GM12878 (cell line): Measurements from ENCODE around the gene CD38.

Source experiments
- ASH2L ChIP-seq: fragments of 300-600, 200-600 bp; sonication (generic); IDR thresholded peaks from 2 replicates; pipeline ENCODE4 v1.6.1; 2017; ENCODE audit warnings: low read depth, mild to moderate bottlenecking, borderline replicate concordance
- CBX3 ChIP-seq: fragments of 200-600 bp; sonication (generic); IDR thresholded peaks from 2 replicates; pipeline ENCODE4 v1.6.1; 2016; ENCODE audit warnings: low read depth, borderline replicate concordance
- CEBPB ChIP-seq, 2 experiments: fragments of 150-350 bp in 1 of 2; IDR thresholded peaks; 2 replicates each; pipeline ENCODE4 v1.6.1; 2012 to 2014; ENCODE audit warnings: low read depth in 2 of 2, low read length in 2 of 2, borderline replicate concordance in 1 of 2, inconsistent platforms in 1 of 2
- EP300 ChIP-seq, 2 experiments: fragments of 150-350 bp in 1 of 2; IDR thresholded peaks; 2 replicates each; pipeline ENCODE4 v1.6.1; 2011 to 2012; ENCODE audit warnings: low read depth in 2 of 2, low read length in 2 of 2, borderline replicate concordance in 1 of 2, improper control_type of control experiment in 1 of 2, inconsistent platforms in 1 of 2; ENCODE audit not compliant: control insufficient read depth in 1 of 2
- FOXM1 ChIP-seq: IDR thresholded peaks from 2 replicates; pipeline ENCODE4 v1.6.1; 2012; ENCODE audit warnings: low read depth, mild to moderate bottlenecking, inconsistent platforms, low read length, moderate library complexity
- POLR2A ChIP-seq: IDR thresholded peaks from 2 replicates; pipeline ENCODE4 v1.6.1; 2011; ENCODE audit warnings: low read depth, mild to moderate bottlenecking, low read length
- POLR2AphosphoS5 ChIP-seq: IDR thresholded peaks from 2 replicates; pipeline ENCODE4 v1.6.1; 2011; ENCODE audit warnings: mild to moderate bottlenecking, low read length, inconsistent platforms
- RFX5 ChIP-seq: IDR thresholded peaks from 2 replicates; pipeline ENCODE4 v1.6.1; 2011; ENCODE audit warnings: low read depth, low read length, improper control_type of control experiment
- SPI1 ChIP-seq: IDR thresholded peaks from 2 replicates; pipeline ENCODE4 v1.6.1; 2011; ENCODE audit warnings: low read depth, mild to moderate bottlenecking, low read length, moderate library complexity, borderline replicate concordance; ENCODE audit not compliant: insufficient read depth
- TARDBP ChIP-seq: IDR thresholded peaks from 2 replicates; pipeline ENCODE4 v1.6.1; 2016; ENCODE audit warnings: borderline replicate concordance
- ZNF622 ChIP-seq: fragments of 450-650 bp; IDR thresholded peaks from 2 replicates; pipeline ENCODE4 v1.6.1; 2017; ENCODE audit warnings: mild to moderate bottlenecking, inconsistent platforms
- ZSCAN29 ChIP-seq: fragments of 450-650 bp; IDR thresholded peaks from 2 replicates; pipeline ENCODE4 v1.6.1; 2017; ENCODE audit warnings: mild to moderate bottlenecking, moderate library complexity
- TF ChIP-seq, protein P1 (sequence below), 3 experiments: IDR thresholded peaks in 2 of 3; conservative IDR thresholded peaks in 1 of 3; 2 replicates each; pipeline ENCODE4 v1.5.1; 2011; ENCODE audit warnings: low read depth in 3 of 3, low read length in 3 of 3, mild to moderate bottlenecking in 3 of 3, control low read depth in 2 of 3, moderate library complexity in 2 of 3, inconsistent platforms in 1 of 3, mixed read lengths in 1 of 3; ENCODE audit not compliant: control insufficient read depth in 2 of 3, insufficient read depth in 1 of 3; ENCODE audit errors: extremely low read depth in 1 of 3

DNA sequence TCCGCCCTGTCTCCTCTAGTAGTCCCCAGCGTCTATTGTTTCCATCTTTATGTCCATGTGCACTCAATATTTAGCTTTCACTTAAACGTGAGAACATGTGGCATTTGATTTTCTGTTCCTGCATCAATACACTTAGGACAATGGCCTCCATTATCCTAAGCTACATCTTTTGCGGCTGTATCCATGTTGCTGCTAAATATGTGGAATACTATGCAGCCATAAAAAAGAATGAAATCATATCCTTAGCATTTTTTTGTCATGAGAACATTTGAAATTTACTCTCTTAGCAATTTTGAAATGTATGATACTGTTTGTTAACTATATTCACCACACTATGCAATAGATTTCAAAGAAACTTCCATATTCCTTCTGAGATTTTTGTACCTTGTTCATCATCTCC lies 19.8 kb upstream of the CD38 start:
- TF ChIP-seq POLR2A (no peak), CBX3 (no peak), CEBPB (IDR thresholded peaks at IDR 0.05; ENCODE audit: borderline replicate concordance in 1 of 2, low read depth in 2 of 2, low read length in 2 of 2) (no peak), RFX5 (no peak), SPI1 (no peak), ZSCAN29 (no peak), ASH2L (no peak), FOXM1 (no peak), POLR2AphosphoS5 (no peak), EP300 (IDR thresholded peaks at IDR 0.05; ENCODE audit: borderline replicate concordance in 1 of 2, control insufficient read depth in 1 of 2, low read depth in 2 of 2, low read length in 2 of 2) (no peak), ZNF622 (no peak), TARDBP (no peak)
- TF ChIP-seq, protein P1, sequence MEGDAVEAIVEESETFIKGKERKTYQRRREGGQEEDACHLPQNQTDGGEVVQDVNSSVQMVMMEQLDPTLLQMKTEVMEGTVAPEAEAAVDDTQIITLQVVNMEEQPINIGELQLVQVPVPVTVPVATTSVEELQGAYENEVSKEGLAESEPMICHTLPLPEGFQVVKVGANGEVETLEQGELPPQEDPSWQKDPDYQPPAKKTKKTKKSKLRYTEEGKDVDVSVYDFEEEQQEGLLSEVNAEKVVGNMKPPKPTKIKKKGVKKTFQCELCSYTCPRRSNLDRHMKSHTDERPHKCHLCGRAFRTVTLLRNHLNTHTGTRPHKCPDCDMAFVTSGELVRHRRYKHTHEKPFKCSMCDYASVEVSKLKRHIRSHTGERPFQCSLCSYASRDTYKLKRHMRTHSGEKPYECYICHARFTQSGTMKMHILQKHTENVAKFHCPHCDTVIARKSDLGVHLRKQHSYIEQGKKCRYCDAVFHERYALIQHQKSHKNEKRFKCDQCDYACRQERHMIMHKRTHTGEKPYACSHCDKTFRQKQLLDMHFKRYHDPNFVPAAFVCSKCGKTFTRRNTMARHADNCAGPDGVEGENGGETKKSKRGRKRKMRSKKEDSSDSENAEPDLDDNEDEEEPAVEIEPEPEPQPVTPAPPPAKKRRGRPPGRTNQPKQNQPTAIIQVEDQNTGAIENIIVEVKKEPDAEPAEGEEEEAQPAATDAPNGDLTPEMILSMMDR (IDR thresholded peaks at IDR 0.05 in 2 of 3, conservative IDR thresholded peaks at IDR 0.05 in 1 of 3; ENCODE audit: control insufficient read depth in 2 of 3, extremely low read depth in 1 of 3, insufficient read depth in 1 of 3, low read depth in 3 of 3, low read length in 3 of 3), result no peak
